ENCODE measurements around the gene C3orf38. TPM values are rescaled to one million over a fixed set of nuclear protein-coding genes. Genes with fewer than 3 reads are reported as not detected.

C3orf38 gene
- polyA plus RNA-seq, 3 donors: 9.1 to 25.4 (median 24.9) TPM

- TF ChIP-seq CTCF (IDR thresholded peaks at IDR 0.05): no peak
- intact Hi-C loops (cut with micrococcal nuclease): no loop called here
- Histone ChIP-seq H3K27ac (ENCODE audit: low read depth in 1 of 2, low read length in 2 of 2) (no peak overlapping the region), H3K4me3 (replicated peaks in 1 of 3; ENCODE audit: low read depth in 2 of 3, low read length in 3 of 3) (no peak overlapping the region), H3K4me2 (replicated peaks; ENCODE audit: extremely low read depth, low read length, poor library complexity, severe bottlenecking) (no peak overlapping the region), H3K9ac (ENCODE audit: insufficient read depth, low read length, poor library complexity, severe bottlenecking) (no peak overlapping the region), H3K4me1 (ENCODE audit: control insufficient read depth in 1 of 2, insufficient read depth in 2 of 2, low read length in 2 of 2) (no peaks in the 10 kb centered on the region), H2AFZ (ENCODE audit: insufficient read depth, low read depth, low read length, poor library complexity, severe bottlenecking) (no peak overlapping the region), H4K20me1 (ENCODE audit: insufficient read depth, low read length) (peaks cover 25% of the 10 kb centered on the region), H3K9me3 (replicated peaks in 1 of 2; ENCODE audit: control insufficient read depth in 1 of 2, insufficient read depth in 1 of 2, low read length in 2 of 2) (no peaks in the 10 kb centered on the region), H3K27me3 (ENCODE audit: control insufficient read depth in 2 of 2, insufficient read depth in 2 of 2, low read length in 2 of 2) (no peaks in the 10 kb centered on the region), H3K79me2 (ENCODE audit: insufficient read depth, low read length) (no peaks in the 10 kb centered on the region), H3K36me3 (replicated peaks in 1 of 2; ENCODE audit: control insufficient read depth in 1 of 2, insufficient read depth in 2 of 2, low read length in 2 of 2) (peaks cover 12 to 33% of the 10 kb centered on the region in 2 donors)
- no CpG with 5 or more reads among the region's 2 CpGs for WGBS (ENCODE audit: insufficient coverage)
- peaks cover 0 to 2% (median 0%) of the 10 kb centered on the region in 7 donors for H3K9me3 Mint-ChIP-seq
- no peaks in the 10 kb centered on the region for H3K4me1 Mint-ChIP-seq
- no peaks in the 10 kb centered on the region for H3K27me3 Mint-ChIP-seq (ENCODE audit: low read depth in 3 of 3)
- no peak overlapping the region for H3K27ac Mint-ChIP-seq
- DNase-seq: no peak
- peaks cover 22 to 42% of the 10 kb centered on the region in 2 donors for H3K36me3 Mint-ChIP-seq
- no peak overlapping the region for H3K4me3 Mint-ChIP-seq
These were observed 16.7 kb downstream of the C3orf38 start for GRCh38 chr3:88166419-88166971.

DNA sequence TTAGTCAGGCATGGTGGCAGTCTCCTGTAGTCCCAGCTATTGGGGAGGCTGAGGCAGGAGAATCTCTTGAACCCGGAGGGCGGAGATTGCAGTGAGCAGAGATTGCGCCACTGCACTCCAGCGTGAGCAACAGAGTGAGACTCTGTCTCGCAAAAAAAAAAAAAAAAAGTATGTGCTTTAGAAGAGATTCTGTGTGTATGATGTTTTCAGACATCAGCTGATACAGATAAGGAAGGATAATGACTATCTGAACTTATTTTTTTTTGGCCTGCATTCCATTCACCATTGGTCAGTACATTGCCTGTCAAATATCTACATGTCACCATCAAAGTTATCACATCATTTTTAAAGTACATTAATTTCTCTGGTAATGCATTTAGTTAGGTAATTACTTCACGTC lies 17.4 kb downstream of the C3orf38 start:
- no CpG with 5 or more reads among the region's 6 CpGs for WGBS (ENCODE audit: insufficient coverage)
- peak overlapping the region in 1 of 7 donors; percentile 13 for H3K27ac Mint-ChIP-seq

More for the DNA sequence above, 17.4 kb downstream of the C3orf38 start:
- TF ChIP-seq CTCF (IDR thresholded peaks at IDR 0.05): no peak
- Histone ChIP-seq H3K4me3 (replicated peaks in 1 of 3; ENCODE audit: low read depth in 2 of 3, low read length in 3 of 3) (no peak overlapping the region), H4K20me1 (ENCODE audit: insufficient read depth, low read length) (peaks cover 25% of the 10 kb centered on the region), H3K27ac (ENCODE audit: low read depth in 1 of 2, low read length in 2 of 2) (no peak overlapping the region), H3K9ac (ENCODE audit: insufficient read depth, low read length, poor library complexity, severe bottlenecking) (no peak overlapping the region), H3K4me2 (replicated peaks; ENCODE audit: extremely low read depth, low read length, poor library complexity, severe bottlenecking) (no peak overlapping the region), H3K27me3 (ENCODE audit: control insufficient read depth in 2 of 2, insufficient read depth in 2 of 2, low read length in 2 of 2) (no peaks in the 10 kb centered on the region), H3K79me2 (ENCODE audit: insufficient read depth, low read length) (no peaks in the 10 kb centered on the region), H2AFZ (ENCODE audit: insufficient read depth, low read depth, low read length, poor library complexity, severe bottlenecking) (no peak overlapping the region), H3K9me3 (replicated peaks in 1 of 2; ENCODE audit: control insufficient read depth in 1 of 2, insufficient read depth in 1 of 2, low read length in 2 of 2) (no peaks in the 10 kb centered on the region), H3K36me3 (replicated peaks in 1 of 2; ENCODE audit: control insufficient read depth in 1 of 2, insufficient read depth in 2 of 2, low read length in 2 of 2) (peaks cover 8 to 29% of the 10 kb centered on the region in 2 donors), H3K4me1 (ENCODE audit: control insufficient read depth in 1 of 2, insufficient read depth in 2 of 2, low read length in 2 of 2) (no peaks in the 10 kb centered on the region)
- no peak for DNase-seq
- intact Hi-C loops (cut with micrococcal nuclease): no loop called here
- Mint-ChIP-seq H3K27me3 (ENCODE audit: low read depth in 3 of 3) (no peaks in the 10 kb centered on the region), H3K36me3 (peaks cover 18 to 35% of the 10 kb centered on the region in 2 donors), H3K4me3 (no peak overlapping the region), H3K9me3 (peaks cover 0 to 2% (median 0%) of the 10 kb centered on the region in 7 donors), H3K4me1 (no peaks in the 10 kb centered on the region)

Data from CD14-positive monocyte (primary cell).